HG03558 (cell line): Measurements from ENCODE around the gene SLC35G3.
"Not testable (repeated sequence)": the region's sequence is repeated elsewhere in the genome, so short reads cannot be mapped to it uniquely, and the experiment has no call there.

Experiments used
- ATAC-seq: cut with Tn5 transposase; IDR thresholded peaks from one replicate; pipeline ENCODE4 v1.9.1; 2021; ENCODE audit warnings: moderate number of reproducible peaks; ENCODE audit not compliant: unreplicated experiment; ENCODE audit errors: extremely low read depth

Gene SLC35G3

GRCh38 chr17:35194001-35194400 lies at the start of gene SLC35G3:
TSS of gene SLC35G3 (minus strand) at chr17:35194393. CDS start at chr17:35194307, 86 bp downstream.
- not testable (repeated sequence) for ATAC-seq

- no peak for ATAC-seq
These were observed 49.6 kb upstream of the SLC35G3 start for GRCh38 chr17:35243561-35244340.

- peak; percentile 34 for ATAC-seq
These were observed 48.8 kb upstream of the SLC35G3 start, which contains the start of gene SLFN5 for GRCh38 chr17:35242805-35243560. TSS of gene SLFN5 (plus strand) at chr17:35243072. CDS start at chr17:35258691, 15,619 bp downstream.

- ATAC-seq = no peak
These were observed 48.1 kb upstream of the SLC35G3 start for GRCh38 chr17:35242158-35242804.

- no peak for ATAC-seq
These were observed 47.3 kb upstream of the SLC35G3 start for GRCh38 chr17:35241520-35241919.

- ATAC-seq = no peak
These were observed 46.7 kb upstream of the SLC35G3 start for GRCh38 chr17:35240861-35241260.

- no peak for ATAC-seq
These were observed 45.6 kb upstream of the SLC35G3 start for GRCh38 chr17:35239823-35240222.

- no peak for ATAC-seq
These were observed 44.6 kb upstream of the SLC35G3 start for GRCh38 chr17:35238821-35239220.

GRCh38 chr17:35236821-35237220 lies 42.6 kb upstream of the SLC35G3 start:
- ATAC-seq = no peak

GRCh38 chr17:35235917-35236316 lies 41.7 kb upstream of the SLC35G3 start:
- ATAC-seq = no peak

GRCh38 chr17:35235289-35235688 lies 41.1 kb upstream of the SLC35G3 start:
- no peak for ATAC-seq

- not testable (repeated sequence) for ATAC-seq
These were observed 40.1 kb upstream of the SLC35G3 start for GRCh38 chr17:35234315-35234714.

GRCh38 chr17:35229638-35230037 lies 35.4 kb upstream of the SLC35G3 start:
- ATAC-seq = no peak

GRCh38 chr17:35227546-35227945 lies 33.4 kb upstream of the SLC35G3 start:
- no peak for ATAC-seq

GRCh38 chr17:35224436-35224835 lies 30.2 kb upstream of the SLC35G3 start:
- ATAC-seq = no peak

GRCh38 chr17:35222452-35222851 lies 28.3 kb upstream of the SLC35G3 start:
- ATAC-seq = no peak

- ATAC-seq = no peak
These were observed 24.7 kb upstream of the SLC35G3 start for GRCh38 chr17:35218915-35219314.

- no peak for ATAC-seq
These were observed 22.9 kb upstream of the SLC35G3 start for GRCh38 chr17:35217107-35217506.

- ATAC-seq = no peak
These were observed 20.6 kb upstream of the SLC35G3 start for GRCh38 chr17:35214631-35215273.

- no peak for ATAC-seq
These were observed 20.0 kb upstream of the SLC35G3 start for GRCh38 chr17:35214192-35214591.
